HEK293 (cell line): ENCODE measurements around the gene PPM1L.

ENCODE experiments used
- CTCF ChIA-PET: fragments of 350-600 bp; formaldehyde crosslinking; extraction: SDS; loops from one replicate; lab custom pipeline; 2021; ENCODE audit warnings: antibody characterized with exemption; lab: Yijun Ruan, JAX
- POLR2A ChIA-PET: fragments of 300-600 bp; formaldehyde crosslinking; extraction: SDS; loops from one replicate; lab custom pipeline; 2020; ENCODE audit warnings: antibody characterized with exemption, inconsistent platforms; lab: Yijun Ruan, JAX
- H3K27ac ChIP-seq: fragments of 200-500 bp; sonication (Bioruptor generic); 2 replicates; pipeline ENCODE4 v1.5.1; 2014; ENCODE audit warnings: low read depth, low read length, control low read depth, inconsistent platforms; ENCODE audit errors: extremely low read depth
- H3K36me3 ChIP-seq, 2 experiments: fragments of 200-500 bp in 1 of 2; sonication (Bioruptor generic) in 1 of 2; 1 replicate in 1 of 2; 2 replicates in 1 of 2; pipeline ENCODE4 v1.5.1; 2014 to 2017; ENCODE audit warnings: inconsistent platforms in 2 of 2, low read length in 2 of 2; ENCODE audit not compliant: control insufficient read depth in 2 of 2, insufficient read depth in 1 of 2
- H3K4me1 ChIP-seq: fragments of 200-500 bp; sonication (Bioruptor generic); 2 replicates; pipeline ENCODE4 v1.5.1; 2014; ENCODE audit warnings: mild to moderate bottlenecking, low read length, inconsistent platforms; ENCODE audit not compliant: control insufficient read depth, insufficient read depth
- H3K4me3 ChIP-seq: 2 replicates; pipeline ENCODE4 v1.5.1; 2011; ENCODE audit warnings: low read depth, mild to moderate bottlenecking, control low read depth, low read length, moderate library complexity
- H3K9me3 ChIP-seq: fragments of 200-500 bp; sonication (Bioruptor generic); 2 replicates; pipeline ENCODE4 v1.5.1; 2014; ENCODE audit warnings: low read depth, low read length, inconsistent platforms; ENCODE audit not compliant: control insufficient read depth, insufficient read depth
- GLIS1 ChIP-seq: fragments of 450-650 bp; formaldehyde crosslinking; IDR thresholded peaks from 2 replicates; pipeline ENCODE4 v1.5.1; 2016; ENCODE audit warnings: missing biosample characterization, missing genetic modification characterization
- HOXD13 ChIP-seq: sonication (generic); formaldehyde crosslinking; IDR thresholded peaks from 2 replicates; pipeline ENCODE4 v1.8.0; 2022; ENCODE audit warnings: missing genetic modification reagents, borderline replicate concordance
- KLF1 ChIP-seq: fragments of 450-650 bp; formaldehyde crosslinking; IDR thresholded peaks from 2 replicates; pipeline ENCODE4 v1.5.1; 2016; ENCODE audit warnings: missing biosample characterization, missing genetic modification characterization
- KLF16 ChIP-seq: fragments of 450-650 bp; formaldehyde crosslinking; IDR thresholded peaks from 2 replicates; pipeline ENCODE4 v1.5.1; 2017; ENCODE audit warnings: missing biosample characterization, missing genetic modification characterization
- OSR2 ChIP-seq: fragments of 450-650 bp; formaldehyde crosslinking; IDR thresholded peaks from 2 replicates; pipeline ENCODE4 v1.5.1; 2016; ENCODE audit warnings: missing biosample characterization, missing genetic modification characterization
- PRDM1 ChIP-seq: fragments of 450-650 bp; formaldehyde crosslinking; IDR thresholded peaks from 2 replicates; pipeline ENCODE4; 2016; ENCODE audit warnings: missing biosample characterization, missing genetic modification characterization
- ZBTB20 ChIP-seq: fragments of 450-650 bp; formaldehyde crosslinking; IDR thresholded peaks from 2 replicates; pipeline ENCODE4 v1.5.1; 2016; ENCODE audit warnings: missing biosample characterization, missing genetic modification characterization
- ZFP37 ChIP-seq: fragments of 450-650 bp; formaldehyde crosslinking; IDR thresholded peaks from 2 replicates; pipeline ENCODE4 v1.5.1; 2016; ENCODE audit warnings: missing biosample characterization, missing genetic modification characterization
- ZIC2 ChIP-seq: fragments of 450-650 bp; formaldehyde crosslinking; IDR thresholded peaks from 2 replicates; pipeline ENCODE4 v1.5.1; 2016; ENCODE audit warnings: missing biosample characterization, missing genetic modification characterization
- ZNF114 ChIP-seq: fragments of 450-650 bp; formaldehyde crosslinking; IDR thresholded peaks from 2 replicates; pipeline ENCODE4 v1.5.0; 2017; ENCODE audit warnings: missing biosample characterization, missing genetic modification characterization
- ZNF146 ChIP-seq: fragments of 450-650 bp; formaldehyde crosslinking; IDR thresholded peaks from 2 replicates; pipeline ENCODE4 v1.5.1; 2016; ENCODE audit warnings: missing biosample characterization, missing genetic modification characterization
- ZNF174 ChIP-seq: fragments of 450-650 bp; formaldehyde crosslinking; IDR thresholded peaks from 2 replicates; pipeline ENCODE4 v1.5.0; 2017; ENCODE audit warnings: missing biosample characterization, mild to moderate bottlenecking, missing genetic modification characterization
- ZNF24 ChIP-seq: fragments of 450-650 bp; formaldehyde crosslinking; IDR thresholded peaks from 2 replicates; pipeline ENCODE4 v1.5.1; 2016; ENCODE audit warnings: missing biosample characterization, missing genetic modification characterization
- ZNF501 ChIP-seq: fragments of 450-650 bp; formaldehyde crosslinking; IDR thresholded peaks from 2 replicates; pipeline ENCODE4 v1.5.1; 2016; ENCODE audit warnings: missing biosample characterization, missing genetic modification characterization
- ZNF530 ChIP-seq: fragments of 450-650 bp; formaldehyde crosslinking; IDR thresholded peaks from 2 replicates; pipeline ENCODE4 v1.5.1; 2016; ENCODE audit warnings: low read depth, missing biosample characterization, missing genetic modification characterization
- ZNF549 ChIP-seq: fragments of 450-650 bp; IDR thresholded peaks from 2 replicates; pipeline ENCODE4 v1.5.1; 2018; ENCODE audit warnings: missing biosample characterization, missing genetic modification characterization, mild to moderate bottlenecking, inconsistent platforms, moderate library complexity
- ZNF596 ChIP-seq: fragments of 450-650 bp; IDR thresholded peaks from 2 replicates; pipeline ENCODE4 v1.5.0; 2018; ENCODE audit warnings: missing biosample characterization, mild to moderate bottlenecking, missing genetic modification characterization, moderate library complexity
- ZNF600 ChIP-seq: fragments of 450-650 bp; formaldehyde crosslinking; IDR thresholded peaks from 2 replicates; pipeline ENCODE4 v1.5.1; 2016; ENCODE audit warnings: missing biosample characterization, missing genetic modification characterization
- ZNF610 ChIP-seq: fragments of 450-650 bp; formaldehyde crosslinking; IDR thresholded peaks from 2 replicates; pipeline ENCODE4 v1.5.1; 2016; ENCODE audit warnings: missing biosample characterization, missing genetic modification characterization, borderline replicate concordance
- ZNF626 ChIP-seq: fragments of 450-650 bp; sonication (Bioruptor Pico); formaldehyde crosslinking; IDR thresholded peaks from 2 replicates; pipeline ENCODE4 v1.5.1; 2018; ENCODE audit warnings: missing biosample characterization, missing genetic modification characterization, inconsistent platforms
- ZNF660 ChIP-seq: fragments of 450-650 bp; IDR thresholded peaks from 2 replicates; pipeline ENCODE4 v1.5.1; 2018; ENCODE audit warnings: missing biosample characterization, mild to moderate bottlenecking, missing genetic modification characterization
- TF ChIP-seq, protein P1 (sequence below): fragments of 450-650 bp; formaldehyde crosslinking; IDR thresholded peaks from 2 replicates; pipeline ENCODE4 v1.5.1; 2016; ENCODE audit warnings: missing biosample characterization, missing genetic modification characterization
- TF ChIP-seq, protein P2 (sequence below): IDR thresholded peaks from 2 replicates; pipeline ENCODE4 v1.6.1; 2011; ENCODE audit warnings: mild to moderate bottlenecking, low read depth, low read length, borderline replicate concordance
- TF ChIP-seq, protein P3 (sequence below): fragments of 450-650 bp; formaldehyde crosslinking; IDR thresholded peaks from 2 replicates; pipeline ENCODE4 v1.5.1; 2016; ENCODE audit warnings: missing biosample characterization, missing genetic modification characterization
- TF ChIP-seq, protein P4 (sequence below): fragments of 450-650 bp; formaldehyde crosslinking; IDR thresholded peaks from 2 replicates; pipeline ENCODE4 v1.5.1; 2016; ENCODE audit warnings: missing biosample characterization, missing genetic modification characterization
- TF ChIP-seq, protein P5 (sequence below): fragments of 450-650 bp; formaldehyde crosslinking; IDR thresholded peaks from 2 replicates; pipeline ENCODE4 v1.5.1; 2017; ENCODE audit warnings: missing biosample characterization, missing genetic modification characterization

PPM1L gene

DNA sequence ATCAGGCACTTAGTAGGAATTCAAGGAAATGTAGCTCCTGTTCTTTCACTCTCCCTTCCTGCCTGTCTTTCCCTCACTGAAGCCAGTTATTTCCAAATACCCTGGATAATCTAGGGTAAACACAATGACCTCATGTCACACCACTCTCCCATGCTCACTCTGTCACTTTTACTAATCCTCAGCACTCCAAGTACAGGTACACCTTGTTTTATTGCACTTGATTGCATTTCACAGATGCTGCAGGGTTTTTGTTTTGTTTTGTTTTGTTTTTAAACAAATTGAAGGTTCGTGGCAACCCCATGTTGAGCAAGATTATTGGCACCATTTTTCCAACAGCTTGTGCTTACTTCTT is 40.8 kb downstream of the PPM1L start (continued):
- TF ChIP-seq KLF1 (peak; percentile 38; the same call in 1 of the 2 replicates), ZNF501 (no peak), ZNF146 (no peak), OSR2 (peak; percentile 80), ZNF24 (tag by site-specific recombination) (0 out of 2 replicates have a peak, but pooled peaks have one; percentile 63), ZNF114 (tag by site-specific recombination) (no peak), ZNF600 (tag by site-specific recombination) (peak; percentile 39; the same call in 1 of the 2 replicates), ZNF626 (tag by site-specific recombination) (no peak)
- TF ChIP-seq, protein P1, sequence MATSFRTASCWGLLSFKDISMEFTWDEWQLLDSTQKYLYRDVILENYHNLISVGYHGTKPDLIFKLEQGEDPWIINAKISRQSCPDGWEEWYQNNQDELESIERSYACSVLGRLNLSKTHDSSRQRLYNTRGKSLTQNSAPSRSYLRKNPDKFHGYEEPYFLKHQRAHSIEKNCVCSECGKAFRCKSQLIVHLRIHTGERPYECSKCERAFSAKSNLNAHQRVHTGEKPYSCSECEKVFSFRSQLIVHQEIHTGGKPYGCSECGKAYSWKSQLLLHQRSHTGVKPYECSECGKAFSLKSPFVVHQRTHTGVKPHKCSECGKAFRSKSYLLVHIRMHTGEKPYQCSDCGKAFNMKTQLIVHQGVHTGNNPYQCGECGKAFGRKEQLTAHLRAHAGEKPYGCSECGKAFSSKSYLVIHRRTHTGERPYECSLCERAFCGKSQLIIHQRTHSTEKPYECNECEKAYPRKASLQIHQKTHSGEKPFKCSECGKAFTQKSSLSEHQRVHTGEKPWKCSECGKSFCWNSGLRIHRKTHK (tag by site-specific recombination) = no peak
- TF ChIP-seq, protein P2, sequence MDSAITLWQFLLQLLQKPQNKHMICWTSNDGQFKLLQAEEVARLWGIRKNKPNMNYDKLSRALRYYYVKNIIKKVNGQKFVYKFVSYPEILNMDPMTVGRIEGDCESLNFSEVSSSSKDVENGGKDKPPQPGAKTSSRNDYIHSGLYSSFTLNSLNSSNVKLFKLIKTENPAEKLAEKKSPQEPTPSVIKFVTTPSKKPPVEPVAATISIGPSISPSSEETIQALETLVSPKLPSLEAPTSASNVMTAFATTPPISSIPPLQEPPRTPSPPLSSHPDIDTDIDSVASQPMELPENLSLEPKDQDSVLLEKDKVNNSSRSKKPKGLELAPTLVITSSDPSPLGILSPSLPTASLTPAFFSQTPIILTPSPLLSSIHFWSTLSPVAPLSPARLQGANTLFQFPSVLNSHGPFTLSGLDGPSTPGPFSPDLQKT = no peak
- TF ChIP-seq, all 188 proteins: peak for 35

DNA sequence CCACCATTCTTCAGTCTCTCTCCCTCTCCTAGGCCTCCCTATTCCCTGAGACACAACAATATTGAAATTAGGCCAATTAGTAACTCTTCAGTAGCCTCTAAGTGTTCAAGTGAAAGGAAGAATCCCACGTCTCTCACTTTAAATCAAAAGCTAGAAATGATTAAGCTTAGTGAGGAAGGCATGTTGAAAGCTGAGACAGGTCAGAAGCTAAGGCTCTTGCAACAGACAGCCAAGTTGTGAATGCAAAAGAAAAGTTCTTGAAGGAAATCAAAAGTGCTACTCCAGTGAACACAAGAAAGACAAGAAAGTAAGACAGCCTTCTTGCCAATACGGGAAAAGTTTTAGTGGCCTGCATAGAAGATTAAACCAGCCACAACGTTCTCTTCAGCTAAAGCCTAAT is 41.3 kb downstream of the PPM1L start:
- Histone ChIP-seq H3K36me3 (no peaks in the 10 kb centered on the region), H3K9me3 (no peaks in the 10 kb centered on the region), H3K4me1 (peaks cover 12% of the 10 kb centered on the region), H3K4me3 (no peak overlapping the region), H3K27ac (no peak overlapping the region)
- CTCF ChIA-PET = no interaction called here
- POLR2A ChIA-PET = interaction anchor here (2.8 kb wide), 1 partner anchor 42 kb away, joined by 12 read pairs; the partner anchor contains the start of gene PPM1L
- TF ChIP-seq GLIS1 (no peak), PRDM1 (tag by site-specific recombination) (peak; percentile 68), ZBTB20 (tag by site-specific recombination) (no peak)
- TF ChIP-seq, all 188 proteins: peak for 1

DNA sequence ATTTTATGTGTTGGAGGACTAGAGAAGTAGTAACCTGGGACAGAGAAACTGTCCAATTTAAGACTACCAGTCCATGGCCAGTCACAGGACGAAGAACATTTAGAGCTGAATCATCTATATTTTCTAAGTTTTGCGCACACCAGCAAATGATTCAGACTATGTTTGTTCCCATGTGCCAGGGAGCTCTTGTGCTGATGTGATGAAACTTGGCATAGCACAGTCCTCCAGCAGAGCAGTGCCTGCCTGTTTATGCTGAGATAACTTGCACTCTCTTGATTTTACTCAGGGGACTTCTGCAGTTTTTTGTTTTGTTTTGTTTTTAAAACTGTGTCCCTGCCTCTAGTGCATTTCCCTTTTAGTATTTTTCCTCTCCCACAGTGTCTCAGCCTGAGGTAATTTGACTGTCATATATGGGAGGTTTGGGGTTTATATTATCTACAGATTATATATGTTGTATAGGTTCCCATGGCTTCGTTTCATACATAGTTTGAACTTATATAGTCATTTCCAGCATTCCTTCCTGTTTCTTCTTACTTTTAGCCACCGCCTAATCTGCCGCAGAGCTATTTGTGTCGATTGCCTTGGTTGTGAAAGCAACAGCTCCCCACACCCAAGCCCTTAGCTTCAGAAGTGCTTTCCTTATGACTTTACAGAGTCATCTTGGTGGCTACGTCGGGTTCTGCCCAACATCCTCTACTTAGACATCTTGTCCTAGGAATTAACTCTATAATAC is 45.5 kb downstream of the PPM1L start:
- no peak overlapping the region for H3K27ac ChIP-seq
- ChIA-PET POLR2A (no interaction called here), CTCF (no interaction called here)
- TF ChIP-seq, protein P3, sequence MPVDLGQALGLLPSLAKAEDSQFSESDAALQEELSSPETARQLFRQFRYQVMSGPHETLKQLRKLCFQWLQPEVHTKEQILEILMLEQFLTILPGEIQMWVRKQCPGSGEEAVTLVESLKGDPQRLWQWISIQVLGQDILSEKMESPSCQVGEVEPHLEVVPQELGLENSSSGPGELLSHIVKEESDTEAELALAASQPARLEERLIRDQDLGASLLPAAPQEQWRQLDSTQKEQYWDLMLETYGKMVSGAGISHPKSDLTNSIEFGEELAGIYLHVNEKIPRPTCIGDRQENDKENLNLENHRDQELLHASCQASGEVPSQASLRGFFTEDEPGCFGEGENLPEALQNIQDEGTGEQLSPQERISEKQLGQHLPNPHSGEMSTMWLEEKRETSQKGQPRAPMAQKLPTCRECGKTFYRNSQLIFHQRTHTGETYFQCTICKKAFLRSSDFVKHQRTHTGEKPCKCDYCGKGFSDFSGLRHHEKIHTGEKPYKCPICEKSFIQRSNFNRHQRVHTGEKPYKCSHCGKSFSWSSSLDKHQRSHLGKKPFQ = no peak
- TF ChIP-seq ZIC2 (tag by site-specific recombination) (no peak), ZNF610 (tag by site-specific recombination) (no peak), ZNF549 (no peak), KLF16 (tag by site-specific recombination) (no peak), HOXD13 (CRISPR knock-in tag) (no peak), ZNF596 (tag by site-specific recombination) (no peak), ZNF530 (tag by site-specific recombination) (no peak), ZNF660 (tag by site-specific recombination) (0 out of 2 replicates have a peak, but pooled peaks have one; percentile 25), ZFP37 (tag by site-specific recombination) (no peak), ZNF174 (no peak)
- TF ChIP-seq, protein P4, sequence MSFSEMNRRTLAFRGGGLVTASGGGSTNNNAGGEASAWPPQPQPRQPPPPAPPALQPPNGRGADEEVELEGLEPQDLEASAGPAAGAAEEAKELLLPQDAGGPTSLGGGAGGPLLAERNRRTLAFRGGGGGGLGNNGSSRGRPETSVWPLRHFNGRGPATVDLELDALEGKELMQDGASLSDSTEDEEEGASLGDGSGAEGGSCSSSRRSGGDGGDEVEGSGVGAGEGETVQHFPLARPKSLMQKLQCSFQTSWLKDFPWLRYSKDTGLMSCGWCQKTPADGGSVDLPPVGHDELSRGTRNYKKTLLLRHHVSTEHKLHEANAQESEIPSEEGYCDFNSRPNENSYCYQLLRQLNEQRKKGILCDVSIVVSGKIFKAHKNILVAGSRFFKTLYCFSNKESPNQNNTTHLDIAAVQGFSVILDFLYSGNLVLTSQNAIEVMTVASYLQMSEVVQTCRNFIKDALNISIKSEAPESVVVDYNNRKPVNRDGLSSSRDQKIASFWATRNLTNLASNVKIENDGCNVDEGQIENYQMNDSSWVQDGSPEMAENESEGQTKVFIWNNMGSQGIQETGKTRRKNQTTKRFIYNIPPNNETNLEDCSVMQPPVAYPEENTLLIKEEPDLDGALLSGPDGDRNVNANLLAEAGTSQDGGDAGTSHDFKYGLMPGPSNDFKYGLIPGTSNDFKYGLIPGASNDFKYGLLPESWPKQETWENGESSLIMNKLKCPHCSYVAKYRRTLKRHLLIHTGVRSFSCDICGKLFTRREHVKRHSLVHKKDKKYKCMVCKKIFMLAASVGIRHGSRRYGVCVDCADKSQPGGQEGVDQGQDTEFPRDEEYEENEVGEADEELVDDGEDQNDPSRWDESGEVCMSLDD (tag by site-specific recombination) = no peak
- TF ChIP-seq, protein P5, sequence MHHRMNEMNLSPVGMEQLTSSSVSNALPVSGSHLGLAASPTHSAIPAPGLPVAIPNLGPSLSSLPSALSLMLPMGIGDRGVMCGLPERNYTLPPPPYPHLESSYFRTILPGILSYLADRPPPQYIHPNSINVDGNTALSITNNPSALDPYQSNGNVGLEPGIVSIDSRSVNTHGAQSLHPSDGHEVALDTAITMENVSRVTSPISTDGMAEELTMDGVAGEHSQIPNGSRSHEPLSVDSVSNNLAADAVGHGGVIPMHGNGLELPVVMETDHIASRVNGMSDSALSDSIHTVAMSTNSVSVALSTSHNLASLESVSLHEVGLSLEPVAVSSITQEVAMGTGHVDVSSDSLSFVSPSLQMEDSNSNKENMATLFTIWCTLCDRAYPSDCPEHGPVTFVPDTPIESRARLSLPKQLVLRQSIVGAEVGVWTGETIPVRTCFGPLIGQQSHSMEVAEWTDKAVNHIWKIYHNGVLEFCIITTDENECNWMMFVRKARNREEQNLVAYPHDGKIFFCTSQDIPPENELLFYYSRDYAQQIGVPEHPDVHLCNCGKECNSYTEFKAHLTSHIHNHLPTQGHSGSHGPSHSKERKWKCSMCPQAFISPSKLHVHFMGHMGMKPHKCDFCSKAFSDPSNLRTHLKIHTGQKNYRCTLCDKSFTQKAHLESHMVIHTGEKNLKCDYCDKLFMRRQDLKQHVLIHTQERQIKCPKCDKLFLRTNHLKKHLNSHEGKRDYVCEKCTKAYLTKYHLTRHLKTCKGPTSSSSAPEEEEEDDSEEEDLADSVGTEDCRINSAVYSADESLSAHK (tag by site-specific recombination) = no peak

More for the DNA sequence above, 45.5 kb downstream of the PPM1L start:
- no peak overlapping the region for H3K4me3 ChIP-seq
- no peaks in the 10 kb centered on the region for H3K36me3 ChIP-seq
- peaks cover 11% of the 10 kb centered on the region for H3K4me1 ChIP-seq
- no peaks in the 10 kb centered on the region for H3K9me3 ChIP-seq
